ENCODE results near the gene IL18. TPM values are rescaled to one million over a fixed set of nuclear protein-coding genes. Genes with fewer than 3 reads are reported as not detected.
"Not testable (repeated sequence)": the region's sequence is repeated elsewhere in the genome, so short reads cannot be mapped to it uniquely, and the experiment has no call there.

IL18 gene
- total RNA-seq, 2 donors from 2014 or later = 12.3 to 12.7 TPM

GRCh38 chr11:112206071-112206470 lies 42.2 kb upstream of the IL18 start:
- H3K9me3 ChIP-seq = no peaks in the 10 kb centered on the region
- no peak overlapping the region for H3K4me3 ChIP-seq
- no peaks in the 10 kb centered on the region for H3K4me1 ChIP-seq (ENCODE audit: control insufficient read depth in 1 of 2, low read depth in 2 of 2)
- H3K27ac ChIP-seq = no peak overlapping the region
- no peaks in the 10 kb centered on the region for H3K36me3 ChIP-seq
- H3K27me3 ChIP-seq (replicated peaks; ENCODE audit: insufficient read depth) = no peaks in the 10 kb centered on the region
- DNase-seq (ENCODE audit: low spot score) (no peak), ATAC-seq (ENCODE audit: insufficient number of reproducible peaks, low FRiP score, low read depth) (no peak)
- no peak for TF ChIP-seq CTCF (IDR thresholded peaks at IDR 0.05)

GRCh38 chr11:112200252-112200651 lies 36.4 kb upstream of the IL18 start:
- no peak for TF ChIP-seq CTCF (IDR thresholded peaks at IDR 0.05)
- DNase-seq (ENCODE audit: low spot score) (no peak), ATAC-seq (ENCODE audit: insufficient number of reproducible peaks, low FRiP score, low read depth) (no peak)
- H3K4me3 ChIP-seq = no peak overlapping the region
- no peak overlapping the region for H3K27ac ChIP-seq
- no peaks in the 10 kb centered on the region for H3K9me3 ChIP-seq
- H3K36me3 ChIP-seq = no peaks in the 10 kb centered on the region
- no peaks in the 10 kb centered on the region for H3K27me3 ChIP-seq (replicated peaks; ENCODE audit: insufficient read depth)
- H3K4me1 ChIP-seq (ENCODE audit: control insufficient read depth in 1 of 2, low read depth in 2 of 2) = no peaks in the 10 kb centered on the region

GRCh38 chr11:112199101-112199500 lies 35.2 kb upstream of the IL18 start:
- H3K36me3 ChIP-seq; H3K9me3 ChIP-seq; H3K27ac ChIP-seq; ATAC-seq (ENCODE audit: insufficient number of reproducible peaks, low FRiP score, low read depth); H3K4me3 ChIP-seq; DNase-seq (ENCODE audit: low spot score); H3K27me3 ChIP-seq (replicated peaks; ENCODE audit: insufficient read depth); H3K4me1 ChIP-seq (ENCODE audit: control insufficient read depth in 1 of 2, low read depth in 2 of 2): not testable (repeated sequence)

GRCh38 chr11:112196519-112197087 lies 32.7 kb upstream of the IL18 start:
- H3K9me3 ChIP-seq = no peaks in the 10 kb centered on the region
- H3K36me3 ChIP-seq = no peaks in the 10 kb centered on the region
- H3K4me1 ChIP-seq (ENCODE audit: control insufficient read depth in 1 of 2, low read depth in 2 of 2) = no peaks in the 10 kb centered on the region
- DNase-seq (ENCODE audit: low spot score) (no peak), ATAC-seq (ENCODE audit: insufficient number of reproducible peaks, low FRiP score, low read depth) (no peak)
- TF ChIP-seq CTCF (IDR thresholded peaks at IDR 0.05) = no peak
- no peak overlapping the region for H3K27ac ChIP-seq
- H3K4me3 ChIP-seq = no peak overlapping the region
- H3K27me3 ChIP-seq (replicated peaks; ENCODE audit: insufficient read depth) = no peaks in the 10 kb centered on the region

- H3K27ac ChIP-seq = no peak overlapping the region
Measured at GRCh38 chr11:112195951-112196351, 32.1 kb upstream of the IL18 start.

GRCh38 chr11:112195113-112195512 lies 31.2 kb upstream of the IL18 start:
- not testable (repeated sequence) for DNase-seq (ENCODE audit: low spot score); H3K27me3 ChIP-seq (replicated peaks; ENCODE audit: insufficient read depth); ATAC-seq (ENCODE audit: insufficient number of reproducible peaks, low FRiP score, low read depth); H3K4me1 ChIP-seq (ENCODE audit: control insufficient read depth in 1 of 2, low read depth in 2 of 2); H3K36me3 ChIP-seq; H3K4me3 ChIP-seq; H3K9me3 ChIP-seq; H3K27ac ChIP-seq

More at GRCh38 chr11:112195951-112196351, 32.1 kb upstream of the IL18 start:
- no peak for ATAC-seq (ENCODE audit: insufficient number of reproducible peaks, low FRiP score, low read depth)
- Histone ChIP-seq H3K9me3 (no peaks in the 10 kb centered on the region), H3K4me3 (no peak overlapping the region), H3K36me3 (no peaks in the 10 kb centered on the region), H3K4me1 (ENCODE audit: control insufficient read depth in 1 of 2, low read depth in 2 of 2) (no peaks in the 10 kb centered on the region), H3K27me3 (replicated peaks; ENCODE audit: insufficient read depth) (no peaks in the 10 kb centered on the region)
- TF ChIP-seq CTCF (IDR thresholded peaks at IDR 0.05) = no peak
- DNase-seq (ENCODE audit: low spot score) = no peak

All from thoracic aorta (tissue), 2 donors.